CD4-positive, alpha-beta T cell treated with Interleukin-15 for 1 hour (primary cell): ENCODE measurements around the gene ELP4.
"Not testable (repeated sequence)": the region's sequence is repeated elsewhere in the genome, so short reads cannot be mapped to it uniquely, and the experiment has no call there.

ENCODE experiments used
- DNase-seq: peaks from one replicate; pipeline ENCODE4 v3.0.0-alpha.2; 2020

Gene ELP4

GRCh38 chr11:31555938-31556337, 46.4 kb downstream of the ELP4 start:
- no peak for DNase-seq

- DNase-seq = no peak
These were observed 48.4 kb downstream of the ELP4 start for GRCh38 chr11:31558001-31558400.

GRCh38 chr11:31560842-31561476, 51.4 kb downstream of the ELP4 start:
- DNase-seq = no peak

GRCh38 chr11:31564517-31564916, 55.0 kb downstream of the ELP4 start:
- DNase-seq = not testable (repeated sequence)

- not testable (repeated sequence) for DNase-seq
These were observed 64.6 kb downstream of the ELP4 start for GRCh38 chr11:31574133-31574532.

GRCh38 chr11:31575764-31576163, 66.2 kb downstream of the ELP4 start:
- not testable (repeated sequence) for DNase-seq

GRCh38 chr11:31579412-31579811, 69.8 kb downstream of the ELP4 start:
- not testable (repeated sequence) for DNase-seq

- DNase-seq = no peak
These were observed 73.1 kb downstream of the ELP4 start for GRCh38 chr11:31582697-31583096.

- no peak for DNase-seq
These were observed 88.9 kb downstream of the ELP4 start for GRCh38 chr11:31598454-31598853.

- no peak for DNase-seq
These were observed 92.2 kb downstream of the ELP4 start for GRCh38 chr11:31601635-31602282.

- no peak for DNase-seq
These were observed 97.3 kb downstream of the ELP4 start for GRCh38 chr11:31606893-31607292.

- no peak for DNase-seq
These were observed 98.3 kb downstream of the ELP4 start for GRCh38 chr11:31607914-31608313.

GRCh38 chr11:31608995-31609394, 99.4 kb downstream of the ELP4 start:
- DNase-seq = no peak

- no peak for DNase-seq
These were observed 101.0 kb downstream of the ELP4 start for GRCh38 chr11:31610544-31610943.

- no peak for DNase-seq
These were observed 107.7 kb downstream of the ELP4 start for GRCh38 chr11:31617246-31617645.

GRCh38 chr11:31619980-31620379, 110.4 kb downstream of the ELP4 start:
- DNase-seq = no peak

GRCh38 chr11:31620434-31620833, 110.9 kb downstream of the ELP4 start:
- DNase-seq = no peak

GRCh38 chr11:31625868-31626267, 116.3 kb downstream of the ELP4 start:
- no peak for DNase-seq

GRCh38 chr11:31628111-31628510, 118.5 kb downstream of the ELP4 start:
- no peak for DNase-seq

GRCh38 chr11:31636983-31637382, 127.4 kb downstream of the ELP4 start:
- DNase-seq = no peak

- no peak for DNase-seq
These were observed 131.0 kb downstream of the ELP4 start for GRCh38 chr11:31640611-31641010.

- DNase-seq = no peak
These were observed 132.0 kb downstream of the ELP4 start for GRCh38 chr11:31641477-31642062.

- no peak for DNase-seq
These were observed 134.3 kb downstream of the ELP4 start for GRCh38 chr11:31643857-31644256.

GRCh38 chr11:31645747-31646146, 136.2 kb downstream of the ELP4 start:
- no peak for DNase-seq

GRCh38 chr11:31646216-31646615, 136.6 kb downstream of the ELP4 start:
- no peak for DNase-seq
